Measurements from ENCODE around the gene SPPL2C. TPM values are rescaled to one million over a fixed set of nuclear protein-coding genes. Genes with fewer than 3 reads are reported as not detected.

SPPL2C gene
- total and polyA plus RNA-seq, 2 of the 13 experiments (the other 11 are each of a cell fraction or from before 2014, with no cell fraction given): not detected

GRCh38 chr17:45895304-45895968 lies 50.8 kb downstream of the SPPL2C start (continued):
- TF ChIP-seq MAZ (IDR thresholded peaks at IDR 0.05; ENCODE audit: borderline replicate concordance, low read depth, low read length) (no peak), MAZ (CRISPR knock-in tag; IDR thresholded peaks at IDR 0.05; ENCODE audit: low read depth) (peak; percentile 56; the same call in 1 of the 2 replicates), ETV5 (CRISPR knock-in tag; IDR thresholded peaks at IDR 0.05; ENCODE audit: borderline replicate concordance) (peak; percentile 38; the same call in 1 of the 2 replicates), PAWR (CRISPR knock-in tag; IDR thresholded peaks at IDR 0.05; ENCODE audit: borderline replicate concordance) (no peak), MXI1 (IDR thresholded peaks at IDR 0.05; ENCODE audit: borderline replicate concordance, low read depth, low read length) (no peak), HMGA1 (CRISPR knock-in tag; conservative IDR thresholded peaks at IDR 0.05) (no peak), CCDC6 (CRISPR knock-in tag; IDR thresholded peaks at IDR 0.05) (0 out of 2 replicates have a peak, but pooled peaks have one; percentile 48), LCORL (IDR thresholded peaks at IDR 0.05) (no peak), LCORL (CRISPR knock-in tag; IDR thresholded peaks at IDR 0.05) (peak; percentile 18; the same call in 1 of the 2 replicates), ZNF441 (CRISPR knock-in tag; IDR thresholded peaks at IDR 0.05; ENCODE audit: borderline replicate concordance) (0 out of 2 replicates have a peak, but pooled peaks have one; percentile 39), NONO (IDR thresholded peaks at IDR 0.05) (no peak), NONO (CRISPR knock-in tag; conservative IDR thresholded peaks at IDR 0.05) (peak; percentile 29; the same call in 1 of the 2 replicates), ZSCAN30 (CRISPR knock-in tag; IDR thresholded peaks at IDR 0.05) (no peak), YEATS2 (CRISPR knock-in tag; IDR thresholded peaks at IDR 0.05; ENCODE audit: borderline replicate concordance) (no peak), MYC (CRISPR knock-in tag; IDR thresholded peaks at IDR 0.05; ENCODE audit: borderline replicate concordance) (peak; percentile 37; the same call in 1 of the 2 replicates), KMT2A (CRISPR knock-in tag; IDR thresholded peaks at IDR 0.05) (0 out of 2 replicates have a peak, but pooled peaks have one; percentile 42)
- TF ChIP-seq, protein P1, sequence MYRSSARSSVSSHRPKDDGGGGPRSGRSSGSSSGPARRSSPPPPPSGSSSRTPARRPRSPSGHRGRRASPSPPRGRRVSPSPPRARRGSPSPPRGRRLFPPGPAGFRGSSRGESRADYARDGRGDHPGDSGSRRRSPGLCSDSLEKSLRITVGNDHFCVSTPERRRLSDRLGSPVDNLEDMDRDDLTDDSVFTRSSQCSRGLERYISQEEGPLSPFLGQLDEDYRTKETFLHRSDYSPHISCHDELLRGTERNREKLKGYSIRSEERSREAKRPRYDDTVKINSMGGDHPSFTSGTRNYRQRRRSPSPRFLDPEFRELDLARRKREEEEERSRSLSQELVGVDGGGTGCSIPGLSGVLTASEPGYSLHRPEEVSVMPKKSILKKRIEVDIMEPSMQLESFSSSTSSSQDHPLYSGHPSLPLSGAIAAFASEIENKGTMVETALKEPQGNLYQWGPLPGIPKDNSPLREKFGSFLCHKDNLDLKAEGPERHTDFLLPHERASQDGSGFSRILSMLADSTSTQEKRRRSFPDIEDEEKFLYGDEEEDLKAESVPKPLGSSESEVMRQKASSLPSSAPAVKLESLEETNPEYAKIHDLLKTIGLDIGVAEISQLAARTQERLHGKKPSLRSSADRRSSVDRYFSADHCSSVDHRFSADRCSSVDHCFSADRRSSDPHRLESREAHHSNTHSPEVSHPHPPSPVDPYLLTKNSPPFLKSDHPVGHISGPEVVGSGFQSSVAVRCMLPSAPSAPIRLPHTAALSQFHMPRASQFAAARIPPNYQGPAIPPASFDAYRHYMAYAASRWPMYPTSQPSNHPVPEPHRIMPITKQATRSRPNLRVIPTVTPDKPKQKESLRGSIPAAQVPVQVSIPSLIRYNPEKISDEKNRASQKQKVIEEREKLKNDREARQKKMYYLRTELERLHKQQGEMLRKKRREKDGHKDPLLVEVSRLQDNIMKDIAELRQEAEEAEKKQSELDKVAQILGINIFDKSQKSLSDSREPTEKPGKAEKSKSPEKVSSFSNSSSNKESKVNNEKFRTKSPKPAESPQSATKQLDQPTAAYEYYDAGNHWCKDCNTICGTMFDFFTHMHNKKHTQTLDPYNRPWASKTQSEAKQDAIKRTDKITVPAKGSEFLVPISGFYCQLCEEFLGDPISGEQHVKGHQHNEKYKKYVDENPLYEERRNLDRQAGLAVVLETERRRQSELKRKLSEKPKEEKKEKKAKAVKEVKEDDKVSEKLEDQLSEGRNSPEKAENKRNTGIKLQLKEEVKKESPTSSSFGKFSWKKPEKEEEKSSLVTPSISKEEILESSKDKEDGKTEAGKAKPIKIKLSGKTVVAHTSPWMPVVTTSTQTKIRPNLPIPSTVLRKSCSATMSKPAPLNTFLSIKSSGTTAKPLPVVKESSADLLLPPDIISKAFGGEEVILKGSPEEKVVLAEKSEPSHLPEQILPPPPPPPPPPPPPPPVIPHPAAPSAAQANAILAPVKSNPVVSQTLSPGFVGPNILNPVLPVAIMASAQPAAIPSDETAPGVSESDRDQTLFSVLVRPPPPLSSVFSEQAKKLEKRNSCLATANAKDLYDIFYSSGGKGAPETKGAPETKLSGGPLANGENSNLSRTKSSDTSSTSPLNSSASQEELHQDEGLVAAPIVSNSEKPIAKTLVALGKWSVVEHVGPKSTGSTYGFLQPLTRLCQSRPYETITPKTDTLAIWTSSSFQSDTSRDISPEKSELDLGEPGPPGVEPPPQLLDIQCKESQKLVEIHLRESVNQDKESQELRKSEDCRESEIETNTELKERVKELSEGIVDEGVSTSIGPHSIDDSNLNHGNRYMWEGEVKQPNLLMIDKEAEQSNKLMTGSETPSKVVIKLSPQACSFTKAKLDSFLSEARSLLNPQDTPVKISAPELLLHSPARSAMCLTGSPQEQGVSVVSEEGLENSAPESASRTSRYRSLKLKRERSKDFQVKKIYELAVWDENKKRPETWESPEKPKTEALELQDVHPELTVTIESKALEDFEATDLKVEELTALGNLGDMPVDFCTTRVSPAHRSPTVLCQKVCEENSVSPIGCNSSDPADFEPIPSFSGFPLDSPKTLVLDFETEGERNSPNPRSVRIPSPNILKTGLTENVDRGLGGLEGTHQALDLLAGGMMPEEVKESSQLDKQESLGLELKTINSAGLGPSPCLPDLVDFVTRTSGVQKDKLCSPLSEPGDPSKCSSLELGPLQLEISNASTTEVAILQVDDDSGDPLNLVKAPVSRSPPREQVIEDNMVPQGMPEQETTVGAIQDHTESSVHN (CRISPR knock-in tag; IDR thresholded peaks at IDR 0.05): 0 out of 2 replicates have a peak, but pooled peaks have one; percentile 45
- TF ChIP-seq, protein P2, sequence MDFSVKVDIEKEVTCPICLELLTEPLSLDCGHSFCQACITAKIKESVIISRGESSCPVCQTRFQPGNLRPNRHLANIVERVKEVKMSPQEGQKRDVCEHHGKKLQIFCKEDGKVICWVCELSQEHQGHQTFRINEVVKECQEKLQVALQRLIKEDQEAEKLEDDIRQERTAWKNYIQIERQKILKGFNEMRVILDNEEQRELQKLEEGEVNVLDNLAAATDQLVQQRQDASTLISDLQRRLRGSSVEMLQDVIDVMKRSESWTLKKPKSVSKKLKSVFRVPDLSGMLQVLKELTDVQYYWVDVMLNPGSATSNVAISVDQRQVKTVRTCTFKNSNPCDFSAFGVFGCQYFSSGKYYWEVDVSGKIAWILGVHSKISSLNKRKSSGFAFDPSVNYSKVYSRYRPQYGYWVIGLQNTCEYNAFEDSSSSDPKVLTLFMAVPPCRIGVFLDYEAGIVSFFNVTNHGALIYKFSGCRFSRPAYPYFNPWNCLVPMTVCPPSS (IDR thresholded peaks at IDR 0.05): no peak
- TF ChIP-seq, protein P3, sequence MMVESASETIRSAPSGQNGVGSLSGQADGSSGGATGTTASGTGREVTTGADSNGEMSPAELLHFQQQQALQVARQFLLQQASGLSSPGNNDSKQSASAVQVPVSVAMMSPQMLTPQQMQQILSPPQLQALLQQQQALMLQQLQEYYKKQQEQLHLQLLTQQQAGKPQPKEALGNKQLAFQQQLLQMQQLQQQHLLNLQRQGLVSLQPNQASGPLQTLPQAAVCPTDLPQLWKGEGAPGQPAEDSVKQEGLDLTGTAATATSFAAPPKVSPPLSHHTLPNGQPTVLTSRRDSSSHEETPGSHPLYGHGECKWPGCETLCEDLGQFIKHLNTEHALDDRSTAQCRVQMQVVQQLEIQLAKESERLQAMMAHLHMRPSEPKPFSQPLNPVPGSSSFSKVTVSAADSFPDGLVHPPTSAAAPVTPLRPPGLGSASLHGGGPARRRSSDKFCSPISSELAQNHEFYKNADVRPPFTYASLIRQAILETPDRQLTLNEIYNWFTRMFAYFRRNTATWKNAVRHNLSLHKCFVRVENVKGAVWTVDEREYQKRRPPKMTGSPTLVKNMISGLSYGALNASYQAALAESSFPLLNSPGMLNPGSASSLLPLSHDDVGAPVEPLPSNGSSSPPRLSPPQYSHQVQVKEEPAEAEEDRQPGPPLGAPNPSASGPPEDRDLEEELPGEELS (CRISPR knock-in tag; IDR thresholded peaks at IDR 0.05): no peak

Measured in HepG2 (cell line).